ENCODE data around the gene MLIP. TPM values are rescaled to one million over a fixed set of nuclear protein-coding genes. Genes with fewer than 3 reads are reported as not detected.

The MLIP gene
- total RNA-seq, 1 donor from 2014 or later, result not detected

DNA sequence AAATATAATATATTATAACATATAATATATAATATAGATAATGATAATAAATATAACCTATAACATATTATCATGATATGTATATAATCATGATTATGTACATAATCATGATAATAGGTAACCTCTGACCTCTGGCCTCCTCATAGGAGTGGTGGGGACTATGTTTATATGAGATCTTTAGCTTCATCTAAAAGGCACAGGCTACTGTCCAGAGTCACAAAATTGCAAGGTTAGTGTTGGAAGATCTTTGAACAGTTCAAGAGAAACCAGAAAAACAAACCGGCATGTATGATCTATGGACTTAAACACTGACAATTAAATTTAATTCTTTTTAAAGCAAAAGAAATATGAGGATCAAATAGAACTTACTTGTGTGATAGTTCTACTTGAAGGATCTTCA is 141.3 kb downstream of the MLIP start:
- Mint-ChIP-seq H3K4me3 (ENCODE audit: unreplicated experiment) (no peak overlapping the region), H3K36me3 (ENCODE audit: unreplicated experiment) (no peaks in the 10 kb centered on the region), H3K27me3 (ENCODE audit: unreplicated experiment) (no peaks in the 10 kb centered on the region), H3K4me1 (ENCODE audit: unreplicated experiment) (peaks cover 11% of the 10 kb centered on the region), H3K9me3 (ENCODE audit: unreplicated experiment) (no peaks in the 10 kb centered on the region), H3K27ac (ENCODE audit: unreplicated experiment) (no peak overlapping the region)
- no peak for TF ChIP-seq CTCF (IDR thresholded peaks at IDR 0.05)
- DNase-seq (ENCODE audit: extremely low spot score, unreplicated experiment), result no peak

GRCh38 chr6:54252916-54253315 is 141.7 kb downstream of the MLIP start:
- no peak overlapping the region for H3K27ac Mint-ChIP-seq (ENCODE audit: unreplicated experiment)
- H3K4me3 Mint-ChIP-seq (ENCODE audit: unreplicated experiment), result no peak overlapping the region
- H3K9me3 Mint-ChIP-seq (ENCODE audit: unreplicated experiment), result no peaks in the 10 kb centered on the region
- no peak for DNase-seq (ENCODE audit: extremely low spot score, unreplicated experiment)
- H3K4me1 Mint-ChIP-seq (ENCODE audit: unreplicated experiment), result peaks cover 9% of the 10 kb centered on the region
- no peak for TF ChIP-seq CTCF (IDR thresholded peaks at IDR 0.05)
- H3K27me3 Mint-ChIP-seq (ENCODE audit: unreplicated experiment), result no peaks in the 10 kb centered on the region
- H3K36me3 Mint-ChIP-seq (ENCODE audit: unreplicated experiment), result no peaks in the 10 kb centered on the region

DNA sequence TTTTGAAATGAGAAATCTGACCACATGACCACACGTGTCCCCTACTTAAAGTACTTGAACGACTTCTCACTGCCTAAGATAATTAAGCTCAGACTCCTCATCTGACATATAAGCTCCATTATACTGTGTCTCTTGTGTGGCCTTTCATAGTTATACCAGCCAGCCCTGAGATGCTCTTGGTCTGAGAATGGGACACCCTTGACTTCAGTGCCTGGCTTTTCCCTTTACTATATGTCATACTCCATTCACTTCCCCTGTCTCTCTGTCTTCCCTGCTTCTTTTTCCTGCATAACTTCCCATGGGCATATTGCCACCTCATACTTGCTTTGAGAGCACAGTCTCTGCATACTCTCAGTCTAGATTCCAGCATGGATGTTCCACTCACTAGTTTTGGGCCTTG is 143.6 kb downstream of the MLIP start:
- DNase-seq (ENCODE audit: extremely low spot score, unreplicated experiment), result no peak

DNA sequence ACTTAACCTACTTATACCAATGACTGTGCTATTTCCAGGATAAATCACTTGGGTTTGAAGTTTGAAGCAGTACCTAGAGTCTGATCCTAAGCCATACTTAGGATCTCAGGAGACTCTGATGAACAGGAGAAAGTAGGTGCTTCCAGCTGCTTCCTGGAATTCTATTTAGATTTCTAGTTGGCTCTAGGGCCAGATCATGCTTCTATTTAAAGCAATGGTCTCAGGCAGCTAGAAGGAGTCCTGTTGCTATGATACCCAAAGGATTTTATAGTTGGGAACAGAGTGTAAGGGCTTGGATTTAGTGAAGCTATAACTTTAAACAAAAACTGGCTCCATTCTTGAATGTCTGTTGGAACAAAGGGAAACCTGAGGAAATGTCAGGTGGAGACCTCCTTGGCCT is 144.6 kb downstream of the MLIP start:
- Mint-ChIP-seq H3K27ac (ENCODE audit: unreplicated experiment) (no peak overlapping the region), H3K9me3 (ENCODE audit: unreplicated experiment) (no peaks in the 10 kb centered on the region)
- no peak for DNase-seq (ENCODE audit: extremely low spot score, unreplicated experiment)

More for the DNA sequence above, 143.6 kb downstream of the MLIP start:
- TF ChIP-seq CTCF (IDR thresholded peaks at IDR 0.05), result no peak
- H3K9me3 Mint-ChIP-seq (ENCODE audit: unreplicated experiment), result no peaks in the 10 kb centered on the region
- no peaks in the 10 kb centered on the region for H3K27me3 Mint-ChIP-seq (ENCODE audit: unreplicated experiment)
- H3K27ac Mint-ChIP-seq (ENCODE audit: unreplicated experiment), result no peak overlapping the region
- no peak overlapping the region for H3K4me3 Mint-ChIP-seq (ENCODE audit: unreplicated experiment)
- no peaks in the 10 kb centered on the region for H3K4me1 Mint-ChIP-seq (ENCODE audit: unreplicated experiment)
- H3K36me3 Mint-ChIP-seq (ENCODE audit: unreplicated experiment), result no peaks in the 10 kb centered on the region

GRCh38 chr6:54260025-54260424 is 148.8 kb downstream of the MLIP start:
- H3K9me3 Mint-ChIP-seq (ENCODE audit: unreplicated experiment), result no peaks in the 10 kb centered on the region
- H3K27ac Mint-ChIP-seq (ENCODE audit: unreplicated experiment), result no peak overlapping the region
- no peak for DNase-seq (ENCODE audit: extremely low spot score, unreplicated experiment)
- H3K4me3 Mint-ChIP-seq (ENCODE audit: unreplicated experiment), result no peak overlapping the region
- no peaks in the 10 kb centered on the region for H3K36me3 Mint-ChIP-seq (ENCODE audit: unreplicated experiment)
- H3K4me1 Mint-ChIP-seq (ENCODE audit: unreplicated experiment), result peaks cover 10% of the 10 kb centered on the region
- no peak for TF ChIP-seq CTCF (IDR thresholded peaks at IDR 0.05)
- no peaks in the 10 kb centered on the region for H3K27me3 Mint-ChIP-seq (ENCODE audit: unreplicated experiment)

More for the DNA sequence above, 144.6 kb downstream of the MLIP start:
- Mint-ChIP-seq H3K4me1 (ENCODE audit: unreplicated experiment) (peaks cover 10% of the 10 kb centered on the region), H3K4me3 (ENCODE audit: unreplicated experiment) (no peak overlapping the region), H3K36me3 (ENCODE audit: unreplicated experiment) (no peaks in the 10 kb centered on the region), H3K27me3 (ENCODE audit: unreplicated experiment) (no peaks in the 10 kb centered on the region)
- TF ChIP-seq CTCF (IDR thresholded peaks at IDR 0.05), result no peak
